Measurements from ENCODE around the gene DCHS1.

The DCHS1 gene

GRCh38 chr11:6626971-6627761, 28.4 kb downstream of the DCHS1 start:
- DNase-seq: no peak

DNA sequence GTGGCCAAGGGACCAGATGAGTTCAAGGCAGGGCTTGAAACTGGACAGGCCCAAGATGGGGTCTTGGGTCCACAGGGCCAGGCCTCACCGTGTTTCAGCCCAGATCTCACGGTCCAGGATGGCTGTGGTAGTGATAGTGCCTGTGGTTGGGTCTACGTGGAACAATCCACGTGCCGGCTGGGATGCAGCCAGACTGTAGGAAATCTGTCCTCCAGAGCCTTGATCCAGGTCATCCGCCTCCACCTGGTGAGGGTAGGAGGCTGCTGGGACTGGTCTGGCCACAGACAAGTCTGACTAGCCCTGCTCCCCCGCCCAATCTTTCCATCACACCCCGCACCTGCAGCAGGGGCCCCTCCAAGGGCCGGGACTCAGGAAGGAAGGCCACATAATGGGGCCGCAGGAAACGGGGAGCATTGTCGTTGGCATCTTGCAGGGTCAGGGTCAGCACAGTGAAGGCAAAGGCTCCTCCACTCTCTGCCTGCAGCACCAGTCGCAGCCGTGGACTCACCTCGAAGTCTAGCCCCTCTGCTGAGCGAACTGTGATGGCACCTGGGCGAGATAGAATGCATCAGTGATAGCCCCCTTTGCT, 29.7 kb downstream of the DCHS1 start:
- DNase-seq: no peak

DNA sequence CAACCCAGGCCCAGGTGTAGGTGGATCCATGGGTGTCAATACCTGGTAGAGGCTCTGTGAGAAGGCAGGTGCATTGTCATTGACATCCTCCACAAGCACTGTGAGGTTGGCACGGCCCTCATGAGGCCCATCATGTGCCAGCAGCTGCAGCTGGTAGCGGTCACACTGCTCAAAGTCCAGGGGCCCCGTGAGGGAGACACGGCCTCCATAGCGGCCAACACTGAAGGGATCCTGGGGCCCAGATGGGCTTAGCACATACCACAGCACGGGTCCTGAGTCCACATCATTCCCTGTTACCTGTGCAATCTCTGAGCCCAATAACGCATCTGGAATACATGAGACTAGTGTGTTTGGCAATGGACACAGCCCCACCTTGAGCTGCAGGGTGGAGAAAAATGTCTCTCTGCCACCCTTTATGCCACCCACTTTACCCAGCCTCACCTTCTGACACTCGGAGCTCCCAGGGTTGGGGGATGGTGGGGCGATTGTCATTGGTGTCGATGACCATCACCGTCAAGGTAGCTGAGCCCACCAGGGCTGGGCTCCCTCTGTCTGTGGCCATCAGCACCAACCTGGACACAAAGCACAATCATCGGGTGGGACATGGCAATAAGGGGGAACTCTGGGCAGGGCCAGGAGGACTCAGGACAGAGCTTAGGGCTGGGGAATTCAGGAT, 30.3 kb downstream of the DCHS1 start:
- no peak for DNase-seq

GRCh38 chr11:6623391-6624363, 31.9 kb downstream of the DCHS1 start:
- DNase-seq: no peak

DNA sequence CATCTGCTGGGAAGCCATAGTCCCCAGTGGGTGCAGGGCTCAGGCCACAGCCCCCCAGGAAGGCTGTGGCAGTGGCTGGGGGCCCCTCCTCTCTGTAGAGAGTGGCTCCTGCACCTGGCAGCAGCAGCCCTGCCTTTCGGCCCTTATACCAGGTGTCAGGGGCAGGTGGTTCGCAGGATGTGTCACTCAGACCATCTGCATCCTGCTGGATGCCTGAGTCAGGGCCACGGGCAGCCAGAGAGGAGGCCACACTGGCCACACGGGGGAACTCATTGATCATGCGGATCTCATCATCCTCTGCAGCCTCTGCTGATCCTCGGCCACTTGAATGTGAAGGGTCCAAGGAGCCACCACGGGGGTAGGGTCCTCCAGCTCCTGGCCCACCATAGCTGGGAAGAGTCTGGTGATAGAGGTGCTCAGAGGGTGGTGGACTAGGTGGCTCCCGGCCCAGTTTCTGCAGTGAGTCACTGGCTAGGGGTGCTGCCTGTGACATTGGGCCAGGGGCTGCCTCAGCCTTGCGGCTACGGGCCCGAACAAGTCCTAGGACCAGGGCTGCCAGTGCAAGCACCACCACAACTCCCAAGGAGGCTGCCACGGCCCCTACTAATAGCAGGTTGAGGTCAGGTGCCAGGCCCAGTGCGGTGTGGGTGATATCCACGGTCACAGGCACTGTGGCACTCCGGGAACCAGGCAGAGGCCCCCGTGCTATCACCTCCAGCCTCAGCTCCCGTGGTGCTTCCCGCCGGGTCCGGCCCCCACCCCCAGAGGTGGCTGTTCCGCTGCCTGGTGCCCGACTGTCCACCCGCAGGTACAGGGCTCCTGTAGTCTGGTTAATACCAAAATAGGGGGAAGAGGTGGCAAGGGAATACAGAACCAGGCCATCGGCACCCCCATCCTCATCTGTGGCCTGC, 33.1 kb downstream of the DCHS1 start:
- DNase-seq: no peak

DNA sequence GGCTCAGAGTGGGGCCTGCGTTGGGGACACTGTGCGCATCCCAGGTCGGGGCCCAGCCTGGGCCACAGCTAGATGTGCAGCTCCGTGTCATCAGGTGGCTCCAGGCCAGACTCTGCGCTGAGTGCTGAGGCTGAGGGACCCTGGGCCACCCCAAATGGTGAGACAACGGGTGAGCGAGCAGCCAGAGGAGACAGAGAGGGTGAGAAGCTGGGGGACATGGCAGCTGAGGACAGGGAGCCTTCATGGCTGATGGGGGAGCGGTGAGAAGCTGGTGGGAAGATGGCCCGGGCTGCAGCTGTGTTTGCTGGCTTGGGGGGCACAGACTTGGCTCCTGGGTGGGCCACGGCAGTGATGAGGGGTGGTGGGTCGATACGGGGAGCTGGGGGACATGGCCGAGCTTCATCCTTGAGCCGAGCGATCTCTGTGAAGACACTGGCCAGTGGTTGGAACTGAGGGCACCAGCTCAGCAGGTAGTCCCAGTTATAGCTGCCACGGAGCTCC, 33.8 kb downstream of the DCHS1 start:
- DNase-seq: no peak

- no peak for DNase-seq
Observed at GRCh38 chr11:6620636-6621035, 35.0 kb downstream of the DCHS1 start.

DNA sequence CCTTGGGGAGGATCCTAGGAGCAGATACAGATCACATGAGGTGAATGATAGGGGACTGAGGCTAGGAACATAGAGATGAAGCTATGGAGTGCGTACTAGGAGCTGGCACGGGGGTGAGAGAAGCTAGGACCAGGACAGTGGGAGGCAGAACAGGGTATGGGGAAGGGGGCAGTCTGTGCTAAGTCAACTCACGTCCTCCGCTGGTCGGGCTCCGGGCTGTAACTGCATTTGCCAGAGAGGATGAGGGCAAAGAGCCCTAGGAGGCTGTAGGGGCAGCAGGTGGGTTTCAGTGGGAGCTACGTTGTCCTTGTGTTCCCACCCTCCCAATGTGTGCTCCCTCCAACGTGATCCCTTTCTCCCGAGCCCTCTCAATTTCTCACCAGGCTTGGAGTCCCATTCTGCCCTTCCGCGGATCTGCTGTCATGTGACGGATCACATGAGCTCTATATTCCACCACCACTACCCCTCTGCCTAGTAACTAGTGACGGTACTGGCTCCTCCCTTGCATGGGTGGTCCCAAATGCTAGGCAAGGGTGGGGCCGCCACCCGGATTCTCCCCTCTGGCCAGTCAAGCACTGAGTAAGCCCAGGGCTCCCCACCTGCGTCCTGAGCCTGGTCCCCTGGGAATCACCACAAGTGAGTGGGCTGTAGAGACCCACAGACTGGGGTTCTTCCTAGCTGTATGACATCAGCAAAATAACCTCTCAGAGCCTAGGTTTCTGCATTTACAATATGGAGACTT, 36.4 kb downstream of the DCHS1 start, which contains the start of gene TPP1:
TPP1 (minus strand) TSS at position 419 of the 742 bp plus-strand sequence; CDS start at position 397, 22 bp downstream.
- DNase-seq: peak; percentile 91

GRCh38 chr11:6618117-6619003, 37.2 kb downstream of the DCHS1 start:
- no peak for DNase-seq

- no peak for DNase-seq
Observed at GRCh38 chr11:6617315-6617781, 38.3 kb downstream of the DCHS1 start.

DNA sequence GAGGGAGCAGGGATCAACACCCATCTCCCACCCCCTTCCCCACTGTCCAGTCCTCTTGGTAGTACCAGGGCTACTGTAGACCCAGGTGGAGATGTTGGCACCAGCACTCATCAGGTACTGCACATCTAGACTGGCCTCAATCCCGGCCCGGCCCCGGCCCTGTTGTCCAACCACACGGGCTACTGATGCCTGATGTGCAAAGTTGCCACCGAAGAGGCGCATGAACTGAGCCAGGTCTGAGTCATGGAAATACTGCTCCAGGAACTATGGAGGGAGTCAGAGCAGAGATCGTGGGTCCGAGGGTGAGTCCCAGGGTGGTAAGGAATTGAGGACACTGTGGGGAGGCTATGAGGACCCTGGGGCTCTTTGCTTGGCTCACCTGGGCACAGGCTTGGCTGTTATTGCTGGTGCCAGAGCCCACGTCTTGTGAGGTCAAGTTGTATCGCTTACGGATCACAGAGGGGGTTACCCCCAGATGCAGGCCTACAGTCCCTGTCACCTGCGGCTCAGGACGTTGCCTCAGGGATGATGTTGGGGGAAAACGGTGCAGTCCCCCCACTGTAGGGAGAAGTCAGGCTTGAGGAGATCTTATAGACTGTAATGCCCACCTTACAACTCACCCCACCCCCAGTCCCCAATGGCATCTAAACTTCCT, 38.9 kb downstream of the DCHS1 start:
- DNase-seq: no peak

- no peak for DNase-seq
Observed at GRCh38 chr11:6615882-6616585, 39.6 kb downstream of the DCHS1 start.

DNA sequence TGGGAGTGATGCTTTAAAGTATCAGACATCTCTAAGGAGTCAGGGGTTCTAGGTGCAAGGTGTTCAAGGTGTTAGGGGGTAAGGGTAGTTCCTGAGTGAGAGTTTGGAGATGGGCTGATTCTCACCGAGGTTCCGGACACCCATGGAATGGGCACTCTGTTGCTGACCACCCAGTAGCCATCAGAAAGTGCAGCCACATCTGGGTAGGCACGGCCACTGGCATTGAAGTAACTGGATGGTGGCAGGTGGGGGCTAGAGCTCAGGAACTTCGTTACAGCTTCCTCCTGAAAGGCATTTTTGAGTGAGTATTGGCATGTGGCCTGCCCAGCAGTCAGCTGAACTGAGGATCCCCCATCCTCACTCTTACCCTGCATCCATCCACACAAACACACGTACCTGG, 40.6 kb downstream of the DCHS1 start:
- no peak for DNase-seq

DNA sequence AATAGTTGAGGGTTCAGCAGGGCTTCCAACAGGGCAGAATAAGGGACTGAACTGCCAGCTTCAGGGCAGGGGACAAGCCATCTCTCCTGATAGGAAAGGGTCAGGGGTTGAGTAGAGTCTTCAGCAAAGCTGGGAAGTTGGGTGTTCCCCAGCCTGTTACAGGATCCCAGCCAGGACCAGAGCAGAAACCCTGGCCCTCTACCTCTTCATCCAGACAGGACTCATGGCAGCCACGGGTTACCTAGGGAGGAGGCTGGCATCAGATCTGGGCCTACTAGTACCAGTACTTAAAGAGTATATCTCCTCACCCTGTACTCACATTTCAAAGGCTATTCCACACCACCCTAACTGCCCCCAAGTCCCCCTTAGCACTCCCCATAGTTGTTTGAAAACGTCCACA, 41.2 kb downstream of the DCHS1 start:
- no peak for DNase-seq

- no peak for DNase-seq
Observed at GRCh38 chr11:6613496-6613895, 42.1 kb downstream of the DCHS1 start.

- DNase-seq: peak; percentile 87 to 95
Observed at GRCh38 chr11:6612213-6613041, 43.2 kb downstream of the DCHS1 start, which contains the start of gene TAF10. TSS of gene TAF10 (minus strand) at chr11:6612216. CDS start at chr11:6612189, 27 bp downstream.

DNA sequence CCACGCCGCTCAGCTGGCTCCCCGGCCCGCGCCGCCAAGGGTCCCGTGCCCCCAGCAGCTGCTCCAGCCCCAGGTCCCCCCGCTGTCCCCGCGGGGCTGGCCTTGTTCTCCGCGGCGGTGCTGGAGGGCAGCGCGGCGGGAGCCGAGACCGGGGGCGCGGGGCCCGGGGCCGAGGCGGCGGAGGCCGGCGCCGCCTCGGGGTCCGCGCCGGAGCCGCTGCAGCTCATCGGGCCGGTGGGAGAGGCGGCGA, 43.7 kb downstream of the DCHS1 start:
- DNase-seq: no peak

All from NCI-H1930 (cell line).